Mammary epithelial cell (primary cell): ENCODE data around the gene ZNF787.

ENCODE experiments used
- CTCF ChIP-seq, 2 donors: IDR thresholded peaks in 1 of 2; conservative IDR thresholded peaks in 1 of 2; 2 replicates each; pipeline ENCODE4 v1.5.1; 2011 to 2012; ENCODE audit warnings: inconsistent platforms in 2 of 2, low read length in 2 of 2, mild to moderate bottlenecking in 2 of 2, control low read depth in 1 of 2, low read depth in 1 of 2; ENCODE audit not compliant: insufficient read depth in 1 of 2; ENCODE audit errors: extremely low read depth in 1 of 2
- EZH2 ChIP-seq: IDR thresholded peaks from 2 replicates; pipeline ENCODE4 v1.6.1; 2012; ENCODE audit warnings: low read length, inconsistent platforms, borderline replicate concordance

GRCh38 chr19:56099638-56100539 lies 21.2 kb downstream of the ZNF787 start:
- TF ChIP-seq CTCF (conservative IDR thresholded peaks at IDR 0.05 in 1 of 2, IDR thresholded peaks at IDR 0.05 in 1 of 2; ENCODE audit: extremely low read depth in 1 of 2, insufficient read depth in 1 of 2, low read depth in 1 of 2, low read length in 2 of 2) (no peak), EZH2 (no peak)
